ENCODE results near the gene METTL23. TPM values are rescaled to one million over a fixed set of nuclear protein-coding genes. Genes with fewer than 3 reads are reported as not detected.

Gene METTL23
- total RNA-seq, 1 experiment from 2014 or later, result 58.7 TPM

- Histone ChIP-seq H3K4me1 (ENCODE audit: insufficient read depth, low read length) (peaks cover 37% of the 10 kb centered on the region), H3F3A (ENCODE audit: low read length, unreplicated experiment) (peaks cover 24% of the 10 kb centered on the region), H3K27ac (ENCODE audit: low read length) (peak overlapping the region; percentile 64; the same call in 1 of the 2 replicates), H3K9me3 (ENCODE audit: low read length) (no peaks in the 10 kb centered on the region), H4K20me1 (ENCODE audit: low read length) (peaks cover 45% of the 10 kb centered on the region), H3K79me2 (ENCODE audit: low read length) (peaks cover 84% of the 10 kb centered on the region), H3K9ac (ENCODE audit: low read length) (peak overlapping the region; percentile 98), H2AFZ (ENCODE audit: low read length) (no peak overlapping the region), H3K4me3 (ENCODE audit: low read length) (peak overlapping the region; percentile 89), H3K27me3 (ENCODE audit: low read length) (no peaks in the 10 kb centered on the region), H3K4me2 (ENCODE audit: low read length) (peak overlapping the region; percentile 83), H3K36me3 (ENCODE audit: low read depth, low read length) (peaks cover 49% of the 10 kb centered on the region), H3K9me2 (replicated peaks; ENCODE audit: low read length) (no peaks in the 10 kb centered on the region)
- ChIA-PET CTCF (interaction anchor here (0.6 kb wide), 1 partner anchor 137 kb away, joined by 4 read pairs; no protein-coding TSS in a partner anchor), POLR2A (ENCODE audit: unreplicated experiment) (no interaction called here)
- TF ChIP-seq EZH2 (IDR thresholded peaks at IDR 0.05; ENCODE audit: low read length, unreplicated experiment) (no peak), CTCF (conservative IDR thresholded peaks at IDR 0.05; ENCODE audit: low read depth, low read length) (no peak), EZH2phosphoT487 (IDR thresholded peaks at IDR 0.05; ENCODE audit: borderline replicate concordance, low read length) (no peak)
- no peak for DNase-seq
- TSS peak; percentile 31 for BruUV-seq (replicated peaks)
- no peak for ATAC-seq
- intact Hi-C loops (cut with micrococcal nuclease), result loop anchor here (1.0 to 10.0 kb wide), 2 partner anchors 8 to 549 kb away; no protein-coding TSS in a partner anchor
These were observed 9.1 kb downstream of the METTL23 start for GRCh38 chr17:76735586-76736348.

- ChIA-PET POLR2A (ENCODE audit: unreplicated experiment) (interaction anchor here (0.5 kb wide), 1 partner anchor 13 kb away, joined by 3 read pairs; no protein-coding TSS in a partner anchor), CTCF (no interaction called here)
- Histone ChIP-seq H3K79me2 (ENCODE audit: low read length) (peaks cover 85% of the 10 kb centered on the region), H4K20me1 (ENCODE audit: low read length) (peaks cover 45% of the 10 kb centered on the region), H3K4me2 (ENCODE audit: low read length) (peak overlapping the region; percentile 83), H3K9ac (ENCODE audit: low read length) (peak overlapping the region; percentile 98), H3F3A (ENCODE audit: low read length, unreplicated experiment) (peaks cover 24% of the 10 kb centered on the region), H3K4me1 (ENCODE audit: insufficient read depth, low read length) (peaks cover 37% of the 10 kb centered on the region), H3K9me2 (replicated peaks; ENCODE audit: low read length) (no peaks in the 10 kb centered on the region), H3K9me3 (ENCODE audit: low read length) (no peaks in the 10 kb centered on the region), H3K27me3 (ENCODE audit: low read length) (no peaks in the 10 kb centered on the region), H3K4me3 (ENCODE audit: low read length) (peak overlapping the region; percentile 89), H3K36me3 (ENCODE audit: low read depth, low read length) (peaks cover 44% of the 10 kb centered on the region), H2AFZ (ENCODE audit: low read length) (no peak overlapping the region), H3K27ac (ENCODE audit: low read length) (peak overlapping the region; percentile 64)
- TF ChIP-seq EZH2phosphoT487 (IDR thresholded peaks at IDR 0.05; ENCODE audit: borderline replicate concordance, low read length), result no peak
- no peak for TF ChIP-seq CTCF (conservative IDR thresholded peaks at IDR 0.05; ENCODE audit: low read depth, low read length)
- no peak for TF ChIP-seq EZH2 (IDR thresholded peaks at IDR 0.05; ENCODE audit: low read length, unreplicated experiment)
- intact Hi-C loops (cut with micrococcal nuclease), result loop anchor here (10.0 kb wide), 1 partner anchor 548 kb away; no protein-coding TSS in a partner anchor
- no peak for DNase-seq
- no TSS peak for BruUV-seq (replicated peaks)
- ATAC-seq, result peak; percentile 3
These were observed 9.9 kb downstream of the METTL23 start for GRCh38 chr17:76736349-76737081.
